ENCODE data around the gene ZNF587B. TPM values are rescaled to one million over a fixed set of nuclear protein-coding genes. Genes with fewer than 3 reads are reported as not detected.
"Not testable (repeated sequence)": the region's sequence is repeated elsewhere in the genome, so short reads cannot be mapped to it uniquely, and the experiment has no call there.

The ZNF587B gene
- total RNA-seq, 1 donor from 2014 or later, result 25.1 TPM

DNA sequence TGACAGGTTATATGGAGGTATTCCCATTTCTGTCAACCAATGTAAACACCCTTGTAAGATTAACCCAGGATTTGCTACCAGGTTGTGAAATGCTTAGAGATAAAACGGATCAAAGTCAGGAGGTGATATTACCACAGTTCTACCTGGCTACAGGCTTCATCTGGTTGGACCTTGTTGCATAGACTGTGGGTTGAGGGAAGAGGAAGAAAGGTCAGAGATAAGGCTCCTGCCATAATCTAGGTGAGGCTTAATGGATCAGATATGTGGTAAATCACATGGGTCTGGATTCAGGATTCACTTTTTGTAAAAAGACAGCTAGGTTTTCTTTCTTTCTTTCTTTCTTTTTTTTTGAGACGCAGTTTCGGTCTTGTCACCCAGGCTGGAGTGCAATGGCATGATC lies 8.6 kb upstream of the ZNF587B start:
- H3K9me3 Mint-ChIP-seq; DNase-seq (ENCODE audit: low spot score); H3K27me3 Mint-ChIP-seq (ENCODE audit: insufficient read depth); H3K4me3 Mint-ChIP-seq; H3K27ac Mint-ChIP-seq; intact Hi-C loops (cut with micrococcal nuclease): not testable (repeated sequence)
- peaks cover 36% of the 10 kb centered on the region for H3K36me3 Mint-ChIP-seq (ENCODE audit: low read depth)
- H3K4me1 Mint-ChIP-seq (ENCODE audit: low read depth), result peaks cover 42% of the 10 kb centered on the region

GRCh38 chr19:57823155-57823554 lies 6.9 kb upstream of the ZNF587B start:
- H3K27me3 Mint-ChIP-seq (ENCODE audit: insufficient read depth); H3K4me3 Mint-ChIP-seq; H3K27ac Mint-ChIP-seq; DNase-seq (ENCODE audit: low spot score); H3K9me3 Mint-ChIP-seq; intact Hi-C loops (cut with micrococcal nuclease): not testable (repeated sequence)
- Mint-ChIP-seq H3K4me1 (ENCODE audit: low read depth) (peaks cover 42% of the 10 kb centered on the region), H3K36me3 (ENCODE audit: low read depth) (peaks cover 44% of the 10 kb centered on the region)

GRCh38 chr19:57823608-57824007 lies 6.5 kb upstream of the ZNF587B start:
- H3K4me3 Mint-ChIP-seq; H3K27me3 Mint-ChIP-seq (ENCODE audit: insufficient read depth); H3K27ac Mint-ChIP-seq; DNase-seq (ENCODE audit: low spot score); H3K9me3 Mint-ChIP-seq; intact Hi-C loops (cut with micrococcal nuclease): not testable (repeated sequence)
- Mint-ChIP-seq H3K4me1 (ENCODE audit: low read depth) (peaks cover 38% of the 10 kb centered on the region), H3K36me3 (ENCODE audit: low read depth) (peaks cover 45% of the 10 kb centered on the region)

DNA sequence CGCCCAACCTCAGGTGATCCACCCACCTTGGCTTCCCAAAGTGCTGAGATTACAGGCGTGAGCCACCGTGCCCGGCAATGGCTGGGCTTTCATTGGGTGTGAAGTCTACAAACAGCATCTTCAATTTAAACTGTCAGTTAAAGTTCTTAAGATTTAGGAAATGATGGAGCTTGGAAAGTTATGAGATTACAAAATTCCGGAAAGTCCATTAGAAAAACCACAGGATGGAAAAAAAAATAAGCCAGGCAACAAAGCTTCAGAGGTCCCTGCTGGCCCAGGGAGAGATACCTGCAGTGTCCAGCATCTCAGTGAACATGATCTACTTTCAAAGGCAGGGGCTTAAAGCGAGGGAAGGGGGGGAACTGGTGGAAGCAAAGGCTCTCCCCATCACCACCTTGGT lies 4.6 kb upstream of the ZNF587B start:
- intact Hi-C loops (cut with micrococcal nuclease), result no loop called here
- H3K4me1 Mint-ChIP-seq (ENCODE audit: low read depth), result peaks cover 29% of the 10 kb centered on the region
- no peaks in the 10 kb centered on the region for H3K9me3 Mint-ChIP-seq
- no peak overlapping the region for H3K4me3 Mint-ChIP-seq
- H3K36me3 Mint-ChIP-seq (ENCODE audit: low read depth), result peaks cover 51% of the 10 kb centered on the region
- DNase-seq (ENCODE audit: low spot score), result no peak
- no peaks in the 10 kb centered on the region for H3K27me3 Mint-ChIP-seq (ENCODE audit: insufficient read depth)
- no peak overlapping the region for H3K27ac Mint-ChIP-seq

GRCh38 chr19:57829316-57829715 lies 783 bp upstream of the ZNF587B start:
- Mint-ChIP-seq H3K4me3 (no peak overlapping the region), H3K27me3 (ENCODE audit: insufficient read depth) (no peaks in the 10 kb centered on the region), H3K36me3 (ENCODE audit: low read depth) (peaks cover 44% of the 10 kb centered on the region), H3K27ac (no peak overlapping the region), H3K9me3 (no peaks in the 10 kb centered on the region), H3K4me1 (ENCODE audit: low read depth) (peaks cover 4% of the 10 kb centered on the region)
- DNase-seq (ENCODE audit: low spot score), result no peak
- intact Hi-C loops (cut with micrococcal nuclease), result no loop called here

GRCh38 chr19:57836991-57837390 lies 6.9 kb downstream of the ZNF587B start:
- H3K4me3 Mint-ChIP-seq; H3K27me3 Mint-ChIP-seq (ENCODE audit: insufficient read depth); DNase-seq (ENCODE audit: low spot score); H3K27ac Mint-ChIP-seq; H3K9me3 Mint-ChIP-seq; intact Hi-C loops (cut with micrococcal nuclease): not testable (repeated sequence)
- peaks cover 35% of the 10 kb centered on the region for H3K36me3 Mint-ChIP-seq (ENCODE audit: low read depth)
- peaks cover 17% of the 10 kb centered on the region for H3K4me1 Mint-ChIP-seq (ENCODE audit: low read depth)

DNA sequence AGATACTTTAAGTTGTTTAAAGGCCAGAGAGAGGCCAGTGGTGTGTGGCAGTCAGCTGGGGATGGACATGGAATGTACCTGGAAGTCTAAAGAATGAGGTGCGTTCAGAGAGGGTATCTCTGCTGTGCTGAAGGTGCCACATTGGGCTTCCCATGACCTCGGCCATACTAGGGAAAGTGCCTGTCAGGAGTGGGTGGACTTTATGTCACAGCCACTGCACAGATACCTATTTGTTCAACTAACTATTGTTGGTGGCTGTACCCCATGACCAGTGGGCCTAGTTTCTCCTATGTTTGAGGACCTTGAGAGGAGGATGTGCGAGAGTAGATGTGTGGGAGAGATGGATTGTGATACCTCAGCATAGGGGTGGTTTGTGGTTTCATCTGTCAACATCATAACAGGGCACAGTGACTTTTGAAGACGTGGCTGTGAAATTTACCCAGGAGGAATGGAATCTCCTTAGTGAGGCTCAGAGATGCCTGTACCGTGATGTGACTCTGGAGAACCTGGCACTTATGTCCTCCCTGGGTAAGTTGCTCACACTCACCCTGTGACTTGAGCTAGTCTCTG lies 8.6 kb downstream of the ZNF587B start:
- intact Hi-C loops (cut with micrococcal nuclease); H3K9me3 Mint-ChIP-seq; H3K27me3 Mint-ChIP-seq (ENCODE audit: insufficient read depth); DNase-seq (ENCODE audit: low spot score): not testable (repeated sequence)
- peak overlapping the region; percentile 52 for H3K27ac Mint-ChIP-seq
- peaks cover 17% of the 10 kb centered on the region for H3K4me1 Mint-ChIP-seq (ENCODE audit: low read depth)
- peaks cover 43% of the 10 kb centered on the region for H3K36me3 Mint-ChIP-seq (ENCODE audit: low read depth)
- H3K4me3 Mint-ChIP-seq, result peak overlapping the region; percentile 43

GRCh38 chr19:57841122-57841763 lies 11.1 kb downstream of the ZNF587B start:
- peak overlapping the region; percentile 40 for H3K27ac Mint-ChIP-seq
- H3K4me1 Mint-ChIP-seq (ENCODE audit: low read depth), result peaks cover 17% of the 10 kb centered on the region
- no peaks in the 10 kb centered on the region for H3K27me3 Mint-ChIP-seq (ENCODE audit: insufficient read depth)
- no peaks in the 10 kb centered on the region for H3K9me3 Mint-ChIP-seq
- intact Hi-C loops (cut with micrococcal nuclease), result no loop called here
- peaks cover 57% of the 10 kb centered on the region for H3K36me3 Mint-ChIP-seq (ENCODE audit: low read depth)
- DNase-seq (ENCODE audit: low spot score), result no peak
- no peak overlapping the region for H3K4me3 Mint-ChIP-seq

- H3K27ac Mint-ChIP-seq; intact Hi-C loops (cut with micrococcal nuclease); H3K4me3 Mint-ChIP-seq; H3K27me3 Mint-ChIP-seq (ENCODE audit: insufficient read depth); H3K9me3 Mint-ChIP-seq; DNase-seq (ENCODE audit: low spot score): not testable (repeated sequence)
- Mint-ChIP-seq H3K4me1 (ENCODE audit: low read depth) (peaks cover 17% of the 10 kb centered on the region), H3K36me3 (ENCODE audit: low read depth) (peaks cover 47% of the 10 kb centered on the region)
These were observed 17.1 kb downstream of the ZNF587B start for GRCh38 chr19:57847164-57847563.

GRCh38 chr19:57849162-57849665 lies 19.1 kb downstream of the ZNF587B start:
- Mint-ChIP-seq H3K27ac (peak overlapping the region; percentile 29), H3K4me1 (ENCODE audit: low read depth) (peaks cover 17% of the 10 kb centered on the region), H3K9me3 (peaks cover 20% of the 10 kb centered on the region), H3K36me3 (ENCODE audit: low read depth) (peaks cover 49% of the 10 kb centered on the region), H3K4me3 (peak overlapping the region; percentile 92)
- DNase-seq (ENCODE audit: low spot score); H3K27me3 Mint-ChIP-seq (ENCODE audit: insufficient read depth): not testable (repeated sequence)
- intact Hi-C loops (cut with micrococcal nuclease), result loop anchor here (1.0 kb wide), 3 partner anchors 30 to 414 kb away; partner anchors contain the start of genes ZNF552 and ZNF749

- Mint-ChIP-seq H3K36me3 (ENCODE audit: low read depth) (peaks cover 48% of the 10 kb centered on the region), H3K4me1 (ENCODE audit: low read depth) (peaks cover 17% of the 10 kb centered on the region), H3K9me3 (peaks cover 20% of the 10 kb centered on the region), H3K4me3 (peak within 1 kb of the TSS; percentile 92), H3K27ac (peak within 1 kb of the TSS; percentile 93)
- peak; percentile 72 for DNase-seq (ENCODE audit: low spot score)
- H3K27me3 Mint-ChIP-seq (ENCODE audit: insufficient read depth), result not testable (repeated sequence)
- intact Hi-C loops (cut with micrococcal nuclease), result loop anchor here (1.0 kb wide), 4 partner anchors 31 to 415 kb away; partner anchors contain the start of genes ZNF552, ZNF749 and ZNF776
These were observed 19.8 kb downstream of the ZNF587B start, which contains the start of gene ZNF587 for GRCh38 chr19:57849666-57850473. ZNF587 (plus strand) TSS chr19:57849859; CDS start chr19:57850039, 180 bp downstream.

- peaks cover 20% of the 10 kb centered on the region for H3K9me3 Mint-ChIP-seq
- H3K27ac Mint-ChIP-seq, result peak overlapping the region; percentile 93
- H3K4me3 Mint-ChIP-seq, result peak overlapping the region; percentile 92
- H3K27me3 Mint-ChIP-seq (ENCODE audit: insufficient read depth), result no peaks in the 10 kb centered on the region
- intact Hi-C loops (cut with micrococcal nuclease), result loop anchor here (1.0 kb wide), 1 partner anchor 104 kb away; the partner anchor contains the start of gene ZNF776
- peaks cover 47% of the 10 kb centered on the region for H3K36me3 Mint-ChIP-seq (ENCODE audit: low read depth)
- peaks cover 17% of the 10 kb centered on the region for H3K4me1 Mint-ChIP-seq (ENCODE audit: low read depth)
- no peak for DNase-seq (ENCODE audit: low spot score)
These were observed 20.5 kb downstream of the ZNF587B start for GRCh38 chr19:57850553-57851017.
